Jurkat, Clone E6-1 (cell line): ENCODE measurements around the gene CHST7. TPM values are rescaled to one million over a fixed set of nuclear protein-coding genes. Genes with fewer than 3 reads are reported as not detected.
"Not testable (repeated sequence)": the region's sequence is repeated elsewhere in the genome, so short reads cannot be mapped to it uniquely, and the experiment has no call there.

Source experiments
- DNase-seq: peaks from one replicate; pipeline ENCODE4 v3.0.0-alpha.2; 2011; ENCODE audit warnings: low read depth, low spot score
- H3K4me3 ChIP-seq: 2 replicates; pipeline ENCODE4 v1.5.1; 2011; ENCODE audit warnings: mild to moderate bottlenecking, low read length, control low read depth, moderate library complexity
- polyA plus RNA-seq: library from polyadenylated mRNA; unstranded; fragments of >200 nt; gene quantifications from one replicate; pipeline ENCODE4 v1.2.1, GENCODE V29; 2012; ENCODE audit warnings: missing spikeins; ENCODE audit not compliant: insufficient read length, insufficient read depth

CHST7 gene, protein sequence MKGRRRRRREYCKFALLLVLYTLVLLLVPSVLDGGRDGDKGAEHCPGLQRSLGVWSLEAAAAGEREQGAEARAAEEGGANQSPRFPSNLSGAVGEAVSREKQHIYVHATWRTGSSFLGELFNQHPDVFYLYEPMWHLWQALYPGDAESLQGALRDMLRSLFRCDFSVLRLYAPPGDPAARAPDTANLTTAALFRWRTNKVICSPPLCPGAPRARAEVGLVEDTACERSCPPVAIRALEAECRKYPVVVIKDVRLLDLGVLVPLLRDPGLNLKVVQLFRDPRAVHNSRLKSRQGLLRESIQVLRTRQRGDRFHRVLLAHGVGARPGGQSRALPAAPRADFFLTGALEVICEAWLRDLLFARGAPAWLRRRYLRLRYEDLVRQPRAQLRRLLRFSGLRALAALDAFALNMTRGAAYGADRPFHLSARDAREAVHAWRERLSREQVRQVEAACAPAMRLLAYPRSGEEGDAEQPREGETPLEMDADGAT
- 5.1 TPM for polyA plus RNA-seq

DNA sequence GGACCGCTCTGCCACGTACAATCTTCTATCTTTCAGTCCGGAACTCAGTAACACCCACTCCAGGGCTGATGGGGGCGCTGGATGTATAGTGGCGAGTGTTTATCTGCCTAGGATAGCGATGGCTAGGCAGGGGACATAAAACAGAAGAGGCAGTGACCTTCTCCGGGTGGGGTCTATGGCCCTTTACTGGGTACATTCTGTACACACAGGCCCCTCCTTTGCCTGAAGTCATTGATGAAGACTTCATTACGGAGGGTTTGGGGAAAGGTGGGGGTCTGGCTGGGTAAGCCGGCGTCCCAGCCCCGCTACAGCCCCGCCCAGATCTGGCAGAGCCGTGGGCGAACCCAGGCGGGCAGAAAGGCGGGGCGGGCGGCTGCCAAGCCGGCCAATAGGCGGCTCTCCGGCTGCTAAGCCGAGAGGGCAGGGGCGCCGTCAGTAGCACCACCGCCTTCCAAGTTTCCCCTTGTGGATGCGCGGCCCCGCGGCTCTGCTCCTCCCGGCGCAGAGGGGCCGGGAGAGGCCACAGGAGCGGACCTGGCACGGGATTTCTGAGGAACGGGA lies at the start of gene CHST7:
TSS of gene CHST7 (plus strand) at position 435 of the 561 bp plus-strand sequence. CDS start 167 bp downstream, outside the sequence.
- H3K4me3 ChIP-seq = peak within 1 kb of the TSS; percentile 56
- DNase-seq = peak; percentile 27

DNA sequence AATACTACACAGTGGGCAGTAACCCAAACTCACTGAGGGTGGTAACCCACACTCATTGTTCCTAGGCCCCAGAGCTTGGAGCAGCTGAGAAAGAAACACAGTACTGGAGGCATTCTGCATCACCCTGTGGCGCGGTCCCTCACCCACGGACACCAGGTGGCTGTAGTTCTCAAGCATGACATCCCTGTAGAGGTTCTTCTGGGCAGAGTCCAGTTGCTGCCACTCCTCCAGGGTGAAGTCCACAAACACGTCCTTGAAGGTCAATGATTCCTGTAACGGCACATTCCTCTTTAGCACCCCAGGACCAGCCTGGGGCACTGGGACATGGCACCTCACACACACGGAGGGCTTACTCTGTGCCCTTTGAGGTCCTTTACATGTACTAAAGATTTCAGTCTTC lies 44.9 kb upstream of the CHST7 start:
- H3K4me3 ChIP-seq, DNase-seq: not testable (repeated sequence)

DNA sequence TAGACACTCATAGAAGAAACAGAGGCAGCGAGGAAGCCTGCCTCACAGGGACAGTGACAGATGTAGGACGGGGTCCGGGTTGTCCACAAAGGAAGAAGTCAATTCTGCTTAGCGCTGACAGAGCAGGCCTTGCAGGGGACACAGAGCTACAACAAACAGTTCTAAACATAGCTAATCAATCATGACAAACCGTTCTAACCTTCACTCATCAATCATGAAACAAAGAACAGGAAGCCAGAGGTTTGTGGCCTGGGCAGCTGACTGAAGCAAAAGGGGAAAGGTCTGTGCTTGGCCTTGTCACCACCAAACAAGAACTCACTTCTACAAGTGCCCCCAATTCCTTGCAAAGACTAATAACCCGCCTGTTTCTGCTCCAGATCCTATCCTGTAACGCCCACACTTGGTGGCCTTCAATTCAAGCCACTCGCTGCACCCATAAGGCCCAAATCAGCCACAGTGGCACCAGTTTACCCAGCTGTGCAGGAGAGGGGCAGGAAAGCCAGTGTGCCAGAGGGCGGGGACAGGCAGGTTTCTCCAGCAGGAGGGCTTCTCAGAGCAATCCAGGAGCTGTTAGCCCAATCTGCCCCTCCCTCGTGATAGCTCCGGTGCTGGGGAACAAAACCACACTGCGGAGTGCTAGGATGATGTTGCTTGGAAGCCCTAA lies 43.7 kb upstream of the CHST7 start:
- not testable (repeated sequence) for DNase-seq, H3K4me3 ChIP-seq

DNA sequence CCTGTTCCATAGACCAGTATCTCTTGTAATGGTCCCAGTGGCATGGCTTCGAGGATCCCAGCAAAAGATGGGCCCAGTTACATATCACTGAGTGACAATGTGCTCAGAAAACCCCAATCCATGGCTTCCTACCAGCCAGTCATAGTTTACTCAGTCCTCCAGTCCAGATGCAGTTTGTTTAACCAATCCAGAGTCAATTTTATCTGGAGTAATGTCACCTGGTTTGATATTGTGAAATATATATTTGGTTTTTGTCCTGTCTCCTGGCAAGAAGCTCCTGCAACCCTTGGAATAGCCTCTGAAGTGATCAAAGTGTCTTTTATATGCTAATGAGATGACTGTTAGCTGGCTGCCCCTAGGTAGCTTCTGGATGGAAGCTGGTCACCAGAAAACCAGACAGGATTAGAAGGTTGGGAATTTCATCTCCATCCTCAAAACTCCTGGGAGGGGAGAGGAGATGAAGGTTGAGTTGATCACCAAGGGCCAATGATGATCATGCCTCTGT lies 43.1 kb upstream of the CHST7 start:
- not testable (repeated sequence) for DNase-seq, H3K4me3 ChIP-seq

DNA sequence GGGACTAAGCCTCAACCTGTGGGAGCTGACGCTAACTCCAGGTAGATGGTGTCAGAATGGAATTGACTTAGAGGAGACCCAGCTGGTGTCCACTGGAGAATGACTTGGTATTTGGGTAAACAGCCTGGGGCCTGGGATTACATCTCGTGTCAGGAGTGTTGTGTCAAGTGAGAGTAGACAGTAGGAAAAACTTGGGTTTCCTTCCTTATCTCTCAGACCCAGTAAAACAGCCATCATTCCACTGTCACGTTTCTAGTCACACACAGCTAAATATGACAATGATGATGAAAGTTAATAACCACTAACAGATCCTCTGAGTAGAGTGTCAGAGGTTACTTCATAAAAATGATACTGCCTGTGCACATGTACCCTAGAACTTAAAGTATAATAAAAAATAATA lies 42.1 kb upstream of the CHST7 start:
- DNase-seq = no peak
- no peak overlapping the region for H3K4me3 ChIP-seq

DNA sequence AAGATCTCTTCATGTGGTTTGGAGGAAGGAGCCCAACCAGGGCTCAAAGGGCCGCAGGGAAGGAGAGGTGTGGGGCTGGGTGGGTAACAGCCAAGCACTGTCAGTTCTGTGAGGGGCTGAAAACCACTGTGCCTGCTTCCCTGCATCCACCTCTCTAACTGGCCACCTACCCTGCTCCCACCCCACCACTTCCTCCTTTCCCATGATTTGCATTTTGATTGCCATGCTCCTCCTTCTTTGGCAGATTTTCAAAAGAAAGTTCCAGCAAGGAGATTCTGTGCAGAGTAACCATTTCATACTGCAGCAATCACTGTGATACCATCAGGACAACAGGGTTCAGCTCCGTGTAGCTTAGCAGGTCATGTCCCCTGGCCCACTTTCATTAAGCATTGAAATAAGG lies 30.1 kb upstream of the CHST7 start:
- H3K4me3 ChIP-seq = no peak overlapping the region
- no peak for DNase-seq

DNA sequence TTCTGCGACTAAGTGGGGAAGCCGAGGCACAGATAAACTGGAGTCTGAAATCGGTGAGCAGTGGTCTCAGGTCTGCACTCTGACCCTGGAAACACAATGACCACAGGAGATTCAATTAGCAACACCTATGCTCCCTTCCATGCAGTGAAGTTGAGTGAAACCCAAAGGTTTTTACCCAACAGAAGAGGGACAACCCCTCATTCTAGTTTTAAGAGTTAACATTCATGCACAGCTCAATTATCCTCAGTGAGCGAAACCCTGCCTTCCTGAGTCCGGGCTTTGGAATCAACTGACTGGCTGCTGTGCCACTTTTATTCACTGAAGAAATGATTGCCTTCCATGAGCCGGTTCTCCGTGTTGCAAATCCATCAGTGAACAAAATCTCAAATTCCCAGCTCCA lies 29.0 kb upstream of the CHST7 start:
- H3K4me3 ChIP-seq = peak overlapping the region; percentile 82
- DNase-seq = not testable (repeated sequence)

DNA sequence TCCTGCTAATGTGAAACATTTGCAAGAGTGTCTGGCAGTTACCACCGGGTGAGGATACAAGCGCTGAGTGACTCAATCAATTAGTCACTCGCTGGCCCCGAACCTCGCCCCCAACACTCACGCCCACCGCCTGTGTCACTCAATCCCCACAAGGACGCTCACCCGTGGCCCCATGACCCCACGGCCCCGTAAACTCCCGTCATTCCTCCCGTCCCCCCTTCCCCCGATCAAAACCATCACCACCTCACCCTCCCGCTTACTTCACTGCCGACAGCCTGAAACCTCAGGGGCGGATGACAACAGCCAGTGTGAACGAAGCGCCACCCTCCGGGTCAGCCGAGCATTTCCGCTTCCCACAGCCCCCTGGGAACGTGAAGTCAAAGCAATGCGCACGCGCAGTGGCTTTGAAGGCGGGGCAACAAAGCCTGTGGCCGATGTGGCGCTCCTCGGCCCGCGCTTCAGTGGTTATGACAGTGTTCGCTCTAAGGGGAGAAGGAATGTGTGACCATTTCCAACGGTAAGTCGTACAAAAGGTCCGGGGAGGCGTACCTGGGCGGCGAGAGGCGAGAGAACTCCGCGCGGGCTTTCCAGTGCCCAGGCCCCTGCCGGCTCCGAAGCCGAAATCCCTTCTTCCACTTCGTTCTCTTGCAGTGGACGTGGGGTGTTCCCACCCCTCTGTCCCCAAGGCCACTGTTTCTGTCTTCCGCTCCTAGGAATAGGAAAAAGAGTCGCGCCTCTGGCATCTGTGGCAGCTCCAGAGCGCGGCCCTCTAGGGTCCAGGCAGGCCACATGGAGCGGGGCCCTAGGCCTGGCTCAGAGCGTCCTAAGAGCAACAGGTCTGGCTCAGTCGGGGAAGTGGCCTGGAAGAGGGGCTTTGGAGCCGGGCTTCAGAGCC lies 28.2 kb upstream of the CHST7 start, which contains the start of gene ZNF674:
TSS of gene ZNF674 (minus strand) at position 311 of the 895 bp plus-strand sequence. CDS start 3,334 bp downstream, outside the sequence.
- peak; percentile 88 for DNase-seq
- peak within 1 kb of the TSS; percentile 82 for H3K4me3 ChIP-seq

DNA sequence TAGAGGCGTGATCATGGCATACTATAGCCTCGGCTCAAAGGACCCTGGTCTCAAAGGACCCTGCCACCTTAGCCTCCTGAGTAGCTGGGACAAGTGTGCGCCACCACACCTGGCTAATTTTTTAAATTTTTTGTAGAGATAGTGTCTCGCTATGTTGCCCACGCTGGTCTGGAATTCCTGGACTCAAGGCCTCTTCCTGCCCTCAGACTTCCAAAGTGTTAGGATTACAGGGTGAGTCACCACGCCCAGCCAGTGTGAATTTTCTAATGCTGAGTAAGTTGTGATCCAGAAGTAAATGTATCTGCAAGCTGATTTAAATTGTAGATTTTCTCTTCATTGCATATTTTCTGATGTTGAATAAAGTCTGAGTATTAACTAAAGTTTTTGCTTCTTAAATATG lies 25.7 kb upstream of the CHST7 start:
- no peak overlapping the region for H3K4me3 ChIP-seq
- DNase-seq = no peak

DNA sequence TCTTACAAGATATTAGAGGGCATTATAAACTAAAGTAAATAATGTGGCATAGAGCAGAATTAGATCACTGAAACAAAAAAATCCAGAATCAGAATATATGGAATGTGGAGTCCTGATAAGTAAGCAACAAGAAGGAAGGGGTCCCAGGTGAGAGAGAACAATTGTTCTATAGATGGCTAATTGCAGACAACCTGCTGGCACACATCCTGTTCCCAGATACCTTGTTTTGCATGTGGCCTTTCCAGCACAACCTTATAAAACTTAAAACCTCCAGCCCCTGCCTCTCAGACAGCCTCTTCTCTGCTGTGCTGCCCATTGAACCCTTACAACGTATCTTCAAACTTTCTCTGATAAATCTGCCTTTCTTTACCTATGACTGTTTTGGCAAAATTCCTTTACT lies 23.7 kb upstream of the CHST7 start:
- DNase-seq = no peak
- H3K4me3 ChIP-seq = no peak overlapping the region

DNA sequence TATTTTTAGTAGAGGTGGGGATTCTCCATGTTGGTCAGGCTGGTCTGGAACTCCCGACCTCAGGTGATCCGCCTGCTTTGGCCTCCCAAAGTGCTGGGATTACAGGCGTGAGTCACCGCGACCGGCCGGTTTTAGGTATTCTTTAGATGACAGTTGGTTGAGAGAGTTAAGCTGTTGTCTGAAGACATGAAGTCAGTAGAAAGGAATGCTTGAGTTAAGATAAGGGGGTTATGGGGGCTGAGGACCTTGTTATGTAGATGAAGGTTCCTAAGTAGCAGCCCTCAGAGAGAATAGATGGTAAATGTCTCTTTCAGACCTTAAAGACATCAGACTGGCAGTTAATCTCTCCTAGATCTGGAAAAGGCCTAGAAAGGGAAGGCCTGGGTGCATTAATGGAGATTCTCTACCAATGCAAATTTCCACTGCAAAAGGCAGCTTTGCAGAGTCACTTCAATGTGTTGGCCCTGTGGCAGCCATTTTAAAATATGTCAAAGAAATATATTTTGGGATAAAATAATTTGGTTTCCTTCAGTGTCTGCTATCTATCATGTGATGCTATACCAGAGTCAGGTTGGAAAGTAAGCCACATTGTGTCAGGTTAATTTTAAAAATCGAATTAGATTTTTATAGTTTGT lies 22.0 kb upstream of the CHST7 start:
- DNase-seq = no peak
- H3K4me3 ChIP-seq = no peak overlapping the region

DNA sequence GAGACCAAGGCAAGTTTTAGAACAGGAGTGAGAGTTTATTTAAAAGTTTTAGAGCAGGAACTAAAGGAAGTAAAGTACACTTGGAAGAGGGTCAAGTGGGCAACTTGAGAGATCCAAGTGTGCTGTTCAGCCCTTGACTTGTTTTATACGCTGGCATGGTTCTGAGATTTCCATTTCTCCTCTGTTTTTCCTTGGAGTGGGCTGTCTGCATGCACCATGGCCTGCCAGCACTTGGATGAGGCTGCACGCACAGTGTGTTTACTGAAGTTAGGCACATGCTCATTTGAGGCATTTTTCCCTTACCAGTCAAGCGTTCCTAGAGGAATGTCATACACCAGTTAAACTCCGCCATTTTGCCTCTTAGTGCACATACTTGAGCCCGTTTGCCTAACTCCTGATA lies 19.6 kb upstream of the CHST7 start:
- no peak for DNase-seq
- H3K4me3 ChIP-seq = no peak overlapping the region

DNA sequence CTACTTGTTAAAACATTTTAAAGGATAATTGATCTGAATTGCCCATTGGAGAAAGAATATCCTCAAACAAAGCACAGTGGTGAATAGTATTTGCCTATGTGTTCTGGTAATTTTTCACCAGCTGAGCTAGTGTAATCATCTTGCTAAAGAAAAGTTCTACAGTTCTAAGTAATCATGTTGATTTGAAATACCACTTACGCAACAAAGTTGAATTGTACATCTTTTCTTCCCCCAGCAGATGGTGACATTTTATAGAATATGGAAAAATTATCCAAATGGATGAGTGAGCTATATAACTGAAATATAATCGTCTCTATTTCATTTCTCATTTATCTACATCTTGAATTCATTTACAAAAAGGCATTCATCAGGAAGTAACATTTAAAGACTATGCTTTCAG lies 18.6 kb upstream of the CHST7 start:
- no peak for DNase-seq

DNA sequence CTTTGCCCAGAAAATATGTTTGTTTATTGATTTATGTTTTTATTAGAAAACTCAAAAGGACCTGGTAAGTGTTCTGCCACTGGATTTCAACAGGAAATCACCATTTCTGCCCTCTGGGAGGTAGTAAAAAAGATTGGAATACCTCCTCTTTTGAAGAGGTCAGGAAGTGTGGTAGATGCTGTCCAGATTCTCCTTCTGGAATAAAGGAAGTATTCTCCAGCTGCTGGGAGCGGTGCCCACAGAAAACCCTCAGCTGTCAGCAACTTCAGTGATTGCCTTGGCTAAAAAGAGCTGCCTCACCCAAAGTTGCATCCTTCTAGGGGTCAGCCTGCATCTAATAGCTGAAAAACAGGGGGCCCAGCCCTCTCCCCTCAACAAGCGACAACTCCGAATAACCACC lies 14.5 kb upstream of the CHST7 start:
- H3K4me3 ChIP-seq = no peak overlapping the region
- no peak for DNase-seq

More for the DNA sequence above, 18.6 kb upstream of the CHST7 start:
- no peak overlapping the region for H3K4me3 ChIP-seq

DNA sequence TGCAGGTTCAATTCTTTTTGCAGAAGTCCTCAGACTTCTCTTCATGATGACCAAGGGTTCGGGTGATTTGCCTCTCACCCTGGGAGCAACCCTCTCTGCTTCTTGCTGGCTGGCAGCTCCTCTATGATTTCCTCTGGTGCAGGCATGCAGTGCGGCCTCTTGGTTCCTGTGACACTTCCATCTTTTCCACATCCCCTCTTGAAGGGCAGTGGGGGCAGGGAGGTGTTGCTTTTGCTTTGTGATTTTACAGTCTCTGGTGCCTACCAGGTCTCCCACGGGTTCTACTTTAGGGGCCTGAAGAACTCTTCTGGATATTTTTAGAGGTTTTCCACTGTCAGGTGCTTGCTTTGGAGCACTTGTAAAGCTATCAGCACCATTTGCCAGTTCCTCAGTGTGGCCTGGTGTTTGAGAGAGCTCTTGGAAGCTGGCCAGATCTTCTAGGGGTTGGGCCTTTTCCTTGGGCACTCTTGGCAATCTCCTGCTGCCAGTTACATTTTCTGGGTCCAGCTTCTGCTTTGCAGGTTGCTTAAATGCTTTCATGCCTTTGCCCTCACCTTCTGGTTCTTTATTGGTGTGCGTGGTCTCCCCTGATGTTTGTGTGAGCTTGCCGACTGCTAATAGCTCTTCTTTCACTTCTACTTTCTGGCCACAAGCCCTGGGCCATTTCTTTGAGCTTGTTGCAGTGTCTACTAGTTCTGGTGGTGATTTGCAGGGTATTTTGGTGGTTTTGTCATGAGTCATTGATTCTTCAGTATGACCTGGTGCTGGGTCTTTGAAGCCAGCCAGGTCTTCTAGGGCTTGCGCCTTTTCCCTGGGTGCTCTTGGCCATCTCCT lies 11.5 kb upstream of the CHST7 start:
- DNase-seq = no peak
- no peak overlapping the region for H3K4me3 ChIP-seq

DNA sequence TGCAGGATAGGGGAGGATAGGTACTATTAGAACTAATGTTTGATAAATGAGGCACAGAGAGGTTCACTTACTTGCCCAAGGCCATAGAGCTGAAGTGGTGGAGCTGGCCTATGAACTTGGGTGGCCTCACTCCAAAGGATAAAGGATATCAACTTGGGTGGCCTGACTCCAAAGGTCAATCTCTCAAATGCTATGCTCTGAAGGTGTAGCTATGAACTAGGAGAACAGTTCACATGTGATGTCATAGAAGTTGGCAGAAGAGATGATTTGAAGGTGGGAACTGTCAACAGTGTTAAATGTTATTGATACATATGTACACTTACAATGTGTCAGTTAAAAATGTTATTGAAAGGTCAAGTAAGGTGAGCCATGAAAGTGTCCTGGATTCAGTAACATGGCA lies 6.2 kb upstream of the CHST7 start:
- DNase-seq = no peak
- no peak overlapping the region for H3K4me3 ChIP-seq

DNA sequence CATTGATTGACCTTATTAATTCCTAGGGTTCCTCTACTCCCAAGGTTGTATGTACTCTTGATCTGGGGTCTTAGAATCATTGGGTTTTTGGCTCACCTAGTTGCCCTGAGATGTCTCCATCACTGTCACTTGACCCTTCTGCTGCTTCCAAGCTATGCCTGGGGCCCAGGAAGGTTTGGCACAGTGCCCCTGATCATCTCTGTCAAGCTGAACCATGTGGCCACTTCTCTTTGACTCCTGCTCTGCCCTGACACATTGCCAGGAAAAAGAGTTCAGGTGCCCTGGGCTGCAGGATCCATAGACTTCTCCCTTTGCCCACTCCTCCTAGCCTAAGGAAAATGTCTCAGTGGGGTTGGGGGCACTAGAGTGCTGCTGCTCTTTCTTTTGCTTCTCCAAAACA lies 3.9 kb upstream of the CHST7 start:
- no peak for DNase-seq
- H3K4me3 ChIP-seq = no peak overlapping the region
